ENCODE data around the gene THSD1. TPM values are rescaled to one million over a fixed set of nuclear protein-coding genes. Genes with fewer than 3 reads are reported as not detected.

Gene THSD1
- total and polyA plus RNA-seq, 10 of the 15 experiments (the other 5 are each of a cell fraction or from before 2014, with no cell fraction given) = 0.03 to 0.20 (median 0.13) TPM; not detected in 2

DNA sequence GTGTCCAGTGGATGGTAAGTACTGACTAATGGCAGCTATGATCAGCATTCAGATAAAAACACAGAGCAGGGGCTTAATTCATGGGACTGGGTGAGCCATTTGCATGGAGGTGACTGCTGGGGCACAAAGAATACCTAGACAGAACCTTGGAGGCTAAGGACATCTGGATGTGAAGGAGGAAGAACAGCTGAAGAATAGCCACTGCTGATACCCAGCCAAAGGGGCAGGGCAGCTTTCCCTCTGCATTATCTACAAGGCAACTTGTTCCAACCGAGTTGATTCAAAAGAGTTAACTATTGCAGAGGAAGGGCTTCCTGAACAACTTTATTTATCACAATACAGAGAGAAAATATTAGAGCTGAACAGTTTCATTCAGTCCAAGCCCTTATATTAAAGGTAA is 13.1 kb upstream of the THSD1 start:
- no peak for TF ChIP-seq IKZF1 (conservative IDR thresholded peaks at IDR 0.05)
- TF ChIP-seq, protein P1, sequence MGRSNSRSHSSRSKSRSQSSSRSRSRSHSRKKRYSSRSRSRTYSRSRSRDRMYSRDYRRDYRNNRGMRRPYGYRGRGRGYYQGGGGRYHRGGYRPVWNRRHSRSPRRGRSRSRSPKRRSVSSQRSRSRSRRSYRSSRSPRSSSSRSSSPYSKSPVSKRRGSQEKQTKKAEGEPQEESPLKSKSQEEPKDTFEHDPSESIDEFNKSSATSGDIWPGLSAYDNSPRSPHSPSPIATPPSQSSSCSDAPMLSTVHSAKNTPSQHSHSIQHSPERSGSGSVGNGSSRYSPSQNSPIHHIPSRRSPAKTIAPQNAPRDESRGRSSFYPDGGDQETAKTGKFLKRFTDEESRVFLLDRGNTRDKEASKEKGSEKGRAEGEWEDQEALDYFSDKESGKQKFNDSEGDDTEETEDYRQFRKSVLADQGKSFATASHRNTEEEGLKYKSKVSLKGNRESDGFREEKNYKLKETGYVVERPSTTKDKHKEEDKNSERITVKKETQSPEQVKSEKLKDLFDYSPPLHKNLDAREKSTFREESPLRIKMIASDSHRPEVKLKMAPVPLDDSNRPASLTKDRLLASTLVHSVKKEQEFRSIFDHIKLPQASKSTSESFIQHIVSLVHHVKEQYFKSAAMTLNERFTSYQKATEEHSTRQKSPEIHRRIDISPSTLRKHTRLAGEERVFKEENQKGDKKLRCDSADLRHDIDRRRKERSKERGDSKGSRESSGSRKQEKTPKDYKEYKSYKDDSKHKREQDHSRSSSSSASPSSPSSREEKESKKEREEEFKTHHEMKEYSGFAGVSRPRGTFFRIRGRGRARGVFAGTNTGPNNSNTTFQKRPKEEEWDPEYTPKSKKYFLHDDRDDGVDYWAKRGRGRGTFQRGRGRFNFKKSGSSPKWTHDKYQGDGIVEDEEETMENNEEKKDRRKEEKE (IDR thresholded peaks at IDR 0.05) = no peak
- TF ChIP-seq RB1 (IDR thresholded peaks at IDR 0.05; ENCODE audit: borderline replicate concordance) = no peak
- H4K20me1 ChIP-seq (ENCODE audit: control insufficient read depth, insufficient read depth) = no peaks in the 10 kb centered on the region
- FAIRE-seq (no peak), DNase-seq (ENCODE audit: low read depth, low spot score) (no peak), ATAC-seq (no peak)
- no peaks in the 10 kb centered on the region for H3K27me3 ChIP-seq (replicated peaks in 1 of 2; ENCODE audit: control insufficient read depth in 2 of 2, insufficient read depth in 2 of 2, low read length in 1 of 2)
- no peak overlapping the region for H2AFZ ChIP-seq (ENCODE audit: control insufficient read depth, low read depth, low read length)
- no TSS peak for BruUV-seq (replicated peaks)
- no peak overlapping the region for H3K9ac ChIP-seq (ENCODE audit: control insufficient read depth, insufficient read depth, low read length)
- peaks cover 2 to 15% of the 10 kb centered on the region in 2 experiments; a peak in 3 of 4 replicates for H3K36me3 ChIP-seq (ENCODE audit: control insufficient read depth in 2 of 2, insufficient read depth in 2 of 2, low read length in 1 of 2)
- ChIA-PET RAD21 (ENCODE audit: unreplicated experiment) (no interaction called here), POLR2A (interaction anchor here (0.6 kb wide), 1 partner anchor 11 kb away, joined by 4 read pairs; no protein-coding TSS in a partner anchor), SMC1A (ENCODE audit: uncharacterized antibody, unreplicated experiment) (no interaction called here), CTCF (interaction anchor here (1.0 kb wide), 1 partner anchor 29 kb away, joined by 3 read pairs; no protein-coding TSS in a partner anchor)
- H3K27ac ChIP-seq (ENCODE audit: control insufficient read depth, insufficient read depth) = no peak overlapping the region
- no peak overlapping the region for H3K4me3 ChIP-seq
- no peaks in the 10 kb centered on the region for H3K9me3 ChIP-seq (replicated peaks; ENCODE audit: control insufficient read depth, insufficient read depth, low read length)
- no peaks in the 10 kb centered on the region for H3K79me2 ChIP-seq (ENCODE audit: control insufficient read depth, insufficient read depth, low read length)
- in situ Hi-C loops (cut with MboI) = no loop called here
- no peak overlapping the region for H3K4me2 ChIP-seq (ENCODE audit: control insufficient read depth, insufficient read depth)
- WGBS (ENCODE audit: insufficient coverage, insufficient replicate concordance, low lambda C conversion rate, missing lambda C conversion rate) = 88% methylated on average over 1 of the region's 1 CpG
- no peaks in the 10 kb centered on the region for H3K4me1 ChIP-seq (ENCODE audit: control insufficient read depth, insufficient read depth, low read length)
- intact Hi-C loops (cut with micrococcal nuclease; ENCODE audit: unreplicated experiment) = no loop called here

DNA sequence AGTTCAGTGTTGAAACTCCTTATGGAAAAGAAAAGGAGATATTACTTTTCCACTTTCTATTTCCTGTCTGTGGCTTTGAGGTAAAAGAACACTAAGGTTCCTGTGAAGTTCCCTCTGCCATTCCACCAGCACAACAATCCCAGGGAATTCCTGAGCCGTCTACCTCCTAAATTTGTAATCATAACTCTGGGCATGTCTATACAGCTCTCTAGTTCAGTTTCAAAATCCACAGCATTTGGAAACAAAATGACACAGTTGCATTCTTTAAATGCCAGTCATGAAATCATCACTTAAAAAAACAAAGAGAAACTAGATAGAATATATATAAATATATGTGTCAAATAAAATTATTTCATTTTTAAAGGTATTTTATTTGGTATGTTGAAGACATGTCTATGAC is 9.0 kb upstream of the THSD1 start:
- FAIRE-seq (no peak), DNase-seq (ENCODE audit: low read depth, low spot score) (no peak), ATAC-seq (no peak)
- SMC1A ChIA-PET (ENCODE audit: uncharacterized antibody, unreplicated experiment) = interaction anchor here (1.0 kb wide), 1 partner anchor 36 kb away, joined by 3 read pairs; the partner anchor contains the start of gene VPS36
- no peaks in the 10 kb centered on the region for H3K79me2 ChIP-seq (ENCODE audit: control insufficient read depth, insufficient read depth, low read length)
- BruUV-seq (replicated peaks) = no TSS peak
- POLR2A ChIA-PET = no interaction called here
- no peak overlapping the region for H3K4me2 ChIP-seq (ENCODE audit: control insufficient read depth, insufficient read depth)
- intact Hi-C loops (cut with micrococcal nuclease; ENCODE audit: unreplicated experiment) = no loop called here
- CTCF ChIA-PET = no interaction called here
- no peak overlapping the region for H3K27ac ChIP-seq (ENCODE audit: control insufficient read depth, insufficient read depth)
- peaks cover 2 to 10% of the 10 kb centered on the region in 2 experiments; a peak in 3 of 4 replicates for H3K36me3 ChIP-seq (ENCODE audit: control insufficient read depth in 2 of 2, insufficient read depth in 2 of 2, low read length in 1 of 2)
- RAD21 ChIA-PET (ENCODE audit: unreplicated experiment) = no interaction called here
- WGBS (ENCODE audit: insufficient coverage, insufficient replicate concordance, low lambda C conversion rate, missing lambda C conversion rate) = 100% methylated on average over 1 of the region's 1 CpG
- no peak overlapping the region for H2AFZ ChIP-seq (ENCODE audit: control insufficient read depth, low read depth, low read length)
- no peaks in the 10 kb centered on the region for H3K4me1 ChIP-seq (ENCODE audit: control insufficient read depth, insufficient read depth, low read length)
- H4K20me1 ChIP-seq (ENCODE audit: control insufficient read depth, insufficient read depth) = no peaks in the 10 kb centered on the region
- H3K9me3 ChIP-seq (replicated peaks; ENCODE audit: control insufficient read depth, insufficient read depth, low read length) = no peaks in the 10 kb centered on the region
- in situ Hi-C loops (cut with MboI) = no loop called here
- no peaks in the 10 kb centered on the region for H3K27me3 ChIP-seq (replicated peaks in 1 of 2; ENCODE audit: control insufficient read depth in 2 of 2, insufficient read depth in 2 of 2, low read length in 1 of 2)
- no peak overlapping the region for H3K9ac ChIP-seq (ENCODE audit: control insufficient read depth, insufficient read depth, low read length)
- no peak overlapping the region for H3K4me3 ChIP-seq
- TF ChIP-seq, protein P2, sequence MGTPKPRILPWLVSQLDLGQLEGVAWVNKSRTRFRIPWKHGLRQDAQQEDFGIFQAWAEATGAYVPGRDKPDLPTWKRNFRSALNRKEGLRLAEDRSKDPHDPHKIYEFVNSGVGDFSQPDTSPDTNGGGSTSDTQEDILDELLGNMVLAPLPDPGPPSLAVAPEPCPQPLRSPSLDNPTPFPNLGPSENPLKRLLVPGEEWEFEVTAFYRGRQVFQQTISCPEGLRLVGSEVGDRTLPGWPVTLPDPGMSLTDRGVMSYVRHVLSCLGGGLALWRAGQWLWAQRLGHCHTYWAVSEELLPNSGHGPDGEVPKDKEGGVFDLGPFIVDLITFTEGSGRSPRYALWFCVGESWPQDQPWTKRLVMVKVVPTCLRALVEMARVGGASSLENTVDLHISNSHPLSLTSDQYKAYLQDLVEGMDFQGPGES (IDR thresholded peaks at IDR 0.05) = no peak
- TF ChIP-seq ATF7 (IDR thresholded peaks at IDR 0.05; ENCODE audit: low read depth) (no peak), PRDM15 (CRISPR knock-in tag; IDR thresholded peaks at IDR 0.05) (no peak), E2F4 (IDR thresholded peaks at IDR 0.05; ENCODE audit: low read depth, low read length) (no peak), CHD4 (IDR thresholded peaks at IDR 0.05) (no peak), POLR2AphosphoS5 (IDR thresholded peaks at IDR 0.05; ENCODE audit: low read length) (no peak)
